ENCODE results near the gene IGSF23. TPM values are rescaled to one million over a fixed set of nuclear protein-coding genes. Genes with fewer than 3 reads are reported as not detected.

Gene IGSF23
- total RNA-seq, 1 donor, result not detected

- H3K27me3 ChIP-seq (ENCODE audit: insufficient read depth, low read length), result no peaks in the 10 kb centered on the region
- peak overlapping the region; percentile 87 for H3K27ac ChIP-seq (ENCODE audit: low read depth, low read length)
- DNase-seq (ENCODE audit: insufficient read length, low spot score, missing footprints), result peak; percentile 81
- H3K9me3 ChIP-seq (ENCODE audit: low read depth, low read length), result no peaks in the 10 kb centered on the region
- H3K36me3 ChIP-seq (ENCODE audit: insufficient read depth, low read length), result no peaks in the 10 kb centered on the region
- peak overlapping the region; percentile 73 for H2AFZ ChIP-seq (ENCODE audit: low read length)
- H3K4me3 ChIP-seq (ENCODE audit: insufficient read depth, low read length), result peak overlapping the region; percentile 36
- no peak for TF ChIP-seq CTCF (IDR thresholded peaks at IDR 0.05; ENCODE audit: extremely low read depth, low read depth, low read length)
- no peaks in the 10 kb centered on the region for H3K79me2 ChIP-seq (ENCODE audit: insufficient read depth, low read length)
- H3K4me2 ChIP-seq (ENCODE audit: insufficient read depth, low read length), result peak overlapping the region; percentile 65
- H4K20me1 ChIP-seq (ENCODE audit: insufficient read depth, low read length), result no peaks in the 10 kb centered on the region
- peaks cover 26% of the 10 kb centered on the region for H3K4me1 ChIP-seq (ENCODE audit: insufficient read depth, low read length)
Observed at GRCh38 chr19:44635581-44636438, 22.4 kb downstream of the IGSF23 start.

- Histone ChIP-seq H3K4me2 (ENCODE audit: insufficient read depth, low read length) (peak overlapping the region; percentile 65), H2AFZ (ENCODE audit: low read length) (no peak overlapping the region), H3K36me3 (ENCODE audit: insufficient read depth, low read length) (no peaks in the 10 kb centered on the region), H3K4me3 (ENCODE audit: insufficient read depth, low read length) (no peak overlapping the region), H3K79me2 (ENCODE audit: insufficient read depth, low read length) (no peaks in the 10 kb centered on the region), H4K20me1 (ENCODE audit: insufficient read depth, low read length) (no peaks in the 10 kb centered on the region), H3K9me3 (ENCODE audit: low read depth, low read length) (no peaks in the 10 kb centered on the region), H3K4me1 (ENCODE audit: insufficient read depth, low read length) (peaks cover 35% of the 10 kb centered on the region), H3K27me3 (ENCODE audit: insufficient read depth, low read length) (no peaks in the 10 kb centered on the region), H3K27ac (ENCODE audit: low read depth, low read length) (peak overlapping the region; percentile 87)
- no peak for TF ChIP-seq CTCF (IDR thresholded peaks at IDR 0.05; ENCODE audit: extremely low read depth, low read depth, low read length)
- no peak for DNase-seq (ENCODE audit: insufficient read length, low spot score, missing footprints)
Observed at GRCh38 chr19:44636439-44637389, 23.4 kb downstream of the IGSF23 start.

- H3K9me3 ChIP-seq (ENCODE audit: low read depth, low read length), result no peaks in the 10 kb centered on the region
- no peaks in the 10 kb centered on the region for H3K79me2 ChIP-seq (ENCODE audit: insufficient read depth, low read length)
- H2AFZ ChIP-seq (ENCODE audit: low read length), result no peak overlapping the region
- no peaks in the 10 kb centered on the region for H4K20me1 ChIP-seq (ENCODE audit: insufficient read depth, low read length)
- TF ChIP-seq CTCF (IDR thresholded peaks at IDR 0.05; ENCODE audit: extremely low read depth, low read depth, low read length), result no peak
- H3K36me3 ChIP-seq (ENCODE audit: insufficient read depth, low read length), result no peaks in the 10 kb centered on the region
- no peak overlapping the region for H3K4me3 ChIP-seq (ENCODE audit: insufficient read depth, low read length)
- no peaks in the 10 kb centered on the region for H3K27me3 ChIP-seq (ENCODE audit: insufficient read depth, low read length)
- no peak for DNase-seq (ENCODE audit: insufficient read length, low spot score, missing footprints)
- H3K4me2 ChIP-seq (ENCODE audit: insufficient read depth, low read length), result no peak overlapping the region
- H3K4me1 ChIP-seq (ENCODE audit: insufficient read depth, low read length), result peaks cover 36% of the 10 kb centered on the region
- peak overlapping the region; percentile 87 for H3K27ac ChIP-seq (ENCODE audit: low read depth, low read length)
Observed at GRCh38 chr19:44637390-44637764, 24.0 kb downstream of the IGSF23 start.
